Left lung (tissue), 10 donors: ENCODE data around the gene SF3B3. TPM values are rescaled to one million over a fixed set of nuclear protein-coding genes. Genes with fewer than 3 reads are reported as not detected.
"Not testable (repeated sequence)": the region's sequence is repeated elsewhere in the genome, so short reads cannot be mapped to it uniquely, and the experiment has no call there.

Source experiments
- ATAC-seq: fragments of 200-7000 bp; cut with Tn5 transposase; one replicate; pipeline ENCODE4 v1.9.1; 2020; ENCODE audit warnings: moderate library complexity
- DNase-seq, 4 donors: peaks; one replicate each; pipeline ENCODE4 v3.0.0-alpha.2; 2013 to 2020
- H3K27ac ChIP-seq, 2 donors: fragments of 200-600 bp; sonication (generic) in 1 of 2; one replicate each; pipeline versions ENCODE4 v1.5.0 to v1.8.0; 2020 to 2021
- H3K27me3 ChIP-seq, 2 donors: fragments of 200-600 bp; sonication (generic) in 1 of 2; one replicate each; pipeline versions ENCODE4 v1.5.0 to v1.8.0; 2020 to 2021
- H3K36me3 ChIP-seq, 2 donors: fragments of 200-600 bp; sonication (generic) in 1 of 2; one replicate each; pipeline versions ENCODE4 v1.5.0 to v1.8.0; 2020 to 2021
- H3K4me1 ChIP-seq, 2 donors: fragments of 200-600 bp; one replicate each; pipeline ENCODE4 v1.8.0; 2021
- H3K4me3 ChIP-seq, 2 donors: fragments of 200-600 bp; sonication (generic) in 1 of 2; one replicate each; pipeline versions ENCODE4 v1.5.0 to v1.8.0; 2020 to 2021; ENCODE audit warnings: mild to moderate bottlenecking in 1 of 2
- H3K9me3 ChIP-seq, 2 donors: fragments of 200-600 bp; sonication (generic) in 1 of 2; one replicate each; pipeline versions ENCODE4 v1.5.0 to v1.8.0; 2020 to 2021
- intact Hi-C, 2 donors: fragments of 100-400 bp; cut with DNase I; formaldehyde crosslinking; loops; one replicate each; pipeline versions ENCODE4 v1.11.2 to v1.14.2; 2022
- polyA plus RNA-seq, 6 donors: library from polyadenylated mRNA; unstranded; fragments of 120-200 nt; gene quantifications; one replicate each; pipeline ENCODE4 v1.2.1, GENCODE V29; 2013; ENCODE audit not compliant: insufficient read length in 6 of 6
- total RNA-seq, 2 donors: library from RNA; stranded (reverse); fragmentation: NEBNext Ultra II Directional; extraction: Animal tissue kit (Norgen Biotek cat#: 25700); gene quantifications; one replicate each; pipeline ENCODE4 v1.2.1, GENCODE V29; 2021
- TF ChIP-seq, protein P1 (sequence below), 2 donors: fragments of 200-600 bp; sonication (generic) in 1 of 2; IDR thresholded peaks; one replicate each; pipeline versions ENCODE4 v1.5.0 to v1.8.0; 2021; ENCODE audit warnings: antibody characterized with exemption in 2 of 2
- donor health status: DM: no; HTN: yes; CAD: no.
- donor health status: DM: no; HTN: no; CAD: no.

Gene SF3B3
- total and polyA plus RNA-seq, 8 donors: 210 to 396 (median 366) TPM

GRCh38 chr16:70586731-70587130 is 63.1 kb downstream of the SF3B3 start:
- intact Hi-C loops: no loop called here
- no peak for ATAC-seq
- Histone ChIP-seq H3K4me3 (no peak overlapping the region), H3K4me1 (peaks cover 5 to 11% of the 10 kb centered on the region in 2 donors), H3K27me3 (no peaks in the 10 kb centered on the region), H3K36me3 (no peaks in the 10 kb centered on the region), H3K9me3 (no peaks in the 10 kb centered on the region), H3K27ac (no peak overlapping the region)
- TF ChIP-seq, protein P1, sequence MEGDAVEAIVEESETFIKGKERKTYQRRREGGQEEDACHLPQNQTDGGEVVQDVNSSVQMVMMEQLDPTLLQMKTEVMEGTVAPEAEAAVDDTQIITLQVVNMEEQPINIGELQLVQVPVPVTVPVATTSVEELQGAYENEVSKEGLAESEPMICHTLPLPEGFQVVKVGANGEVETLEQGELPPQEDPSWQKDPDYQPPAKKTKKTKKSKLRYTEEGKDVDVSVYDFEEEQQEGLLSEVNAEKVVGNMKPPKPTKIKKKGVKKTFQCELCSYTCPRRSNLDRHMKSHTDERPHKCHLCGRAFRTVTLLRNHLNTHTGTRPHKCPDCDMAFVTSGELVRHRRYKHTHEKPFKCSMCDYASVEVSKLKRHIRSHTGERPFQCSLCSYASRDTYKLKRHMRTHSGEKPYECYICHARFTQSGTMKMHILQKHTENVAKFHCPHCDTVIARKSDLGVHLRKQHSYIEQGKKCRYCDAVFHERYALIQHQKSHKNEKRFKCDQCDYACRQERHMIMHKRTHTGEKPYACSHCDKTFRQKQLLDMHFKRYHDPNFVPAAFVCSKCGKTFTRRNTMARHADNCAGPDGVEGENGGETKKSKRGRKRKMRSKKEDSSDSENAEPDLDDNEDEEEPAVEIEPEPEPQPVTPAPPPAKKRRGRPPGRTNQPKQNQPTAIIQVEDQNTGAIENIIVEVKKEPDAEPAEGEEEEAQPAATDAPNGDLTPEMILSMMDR (IDR thresholded peaks at IDR 0.05): no peak
- DNase-seq: no peak

- intact Hi-C loops: no loop called here
- no peak overlapping the region for H3K4me3 ChIP-seq
- TF ChIP-seq, protein P1 (IDR thresholded peaks at IDR 0.05): no peak
- no peak for DNase-seq
- H3K27ac ChIP-seq: no peak overlapping the region
- H3K4me1 ChIP-seq: peaks cover 5 to 16% of the 10 kb centered on the region in 2 donors
- H3K9me3 ChIP-seq: no peaks in the 10 kb centered on the region
- no peaks in the 10 kb centered on the region for H3K36me3 ChIP-seq
- no peaks in the 10 kb centered on the region for H3K27me3 ChIP-seq
- no peak for ATAC-seq
Observed at GRCh38 chr16:70588565-70588964, 64.9 kb downstream of the SF3B3 start.

- DNase-seq, intact Hi-C loops, H3K36me3 ChIP-seq, H3K4me3 ChIP-seq, ATAC-seq, H3K9me3 ChIP-seq, H3K27ac ChIP-seq, H3K27me3 ChIP-seq: not testable (repeated sequence)
- peaks cover 5 to 16% of the 10 kb centered on the region in 2 donors for H3K4me1 ChIP-seq
Observed at GRCh38 chr16:70589416-70589815, 65.8 kb downstream of the SF3B3 start.

- Histone ChIP-seq H3K9me3 (no peaks in the 10 kb centered on the region), H3K4me3 (no peak overlapping the region), H3K27me3 (no peaks in the 10 kb centered on the region), H3K36me3 (no peaks in the 10 kb centered on the region), H3K4me1 (peaks cover 5 to 16% of the 10 kb centered on the region in 2 donors), H3K27ac (no peak overlapping the region)
- peak; percentile 35 for ATAC-seq
- TF ChIP-seq, protein P1 (IDR thresholded peaks at IDR 0.05): no peak
- intact Hi-C loops: no loop called here
- no peak for DNase-seq
Observed at GRCh38 chr16:70589998-70590471, 66.4 kb downstream of the SF3B3 start.

DNA sequence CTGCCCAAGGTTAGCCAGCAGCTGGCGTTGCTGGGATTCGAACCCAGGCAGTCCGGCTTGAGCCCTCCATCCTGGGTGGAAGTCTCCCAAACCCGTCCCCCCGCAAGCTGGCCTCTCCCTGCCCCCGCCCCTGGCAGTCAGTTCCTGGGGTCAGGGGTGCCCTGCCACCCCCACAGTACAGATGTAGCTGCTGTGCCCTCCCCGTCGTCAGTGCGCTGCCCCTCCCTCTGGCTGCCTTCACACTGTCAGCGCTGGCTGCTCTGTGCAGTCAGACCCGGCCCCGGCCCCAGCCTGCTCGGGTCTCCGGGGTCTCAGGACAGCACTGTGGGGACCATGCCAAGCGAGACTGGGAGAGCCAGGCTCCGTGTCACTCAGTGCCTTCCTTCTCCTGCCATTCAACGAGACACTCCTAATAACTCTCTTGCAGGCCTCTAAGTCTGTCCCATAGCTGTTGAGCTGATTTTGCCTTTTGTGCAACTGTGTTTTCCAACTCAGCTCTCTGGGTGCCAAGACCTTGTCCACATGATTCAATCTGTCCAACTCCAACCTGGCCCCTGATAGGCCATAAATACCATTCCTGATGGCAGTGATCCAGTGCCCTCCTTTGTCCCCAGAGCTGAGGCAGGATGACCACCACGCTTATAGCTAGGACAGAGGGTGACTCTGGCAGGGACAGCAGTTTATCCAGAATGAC is 67.3 kb downstream of the SF3B3 start:
- Histone ChIP-seq H3K27ac (no peak overlapping the region), H3K4me3 (no peak overlapping the region), H3K9me3 (no peaks in the 10 kb centered on the region), H3K27me3 (no peaks in the 10 kb centered on the region), H3K36me3 (no peaks in the 10 kb centered on the region), H3K4me1 (peaks cover 5 to 16% of the 10 kb centered on the region in 2 donors)
- intact Hi-C loops: no loop called here
- ATAC-seq (peak; percentile 17), DNase-seq (no peak)
- TF ChIP-seq, protein P1 (IDR thresholded peaks at IDR 0.05): no peak
